ENCODE measurements around the gene ADO. TPM values are rescaled to one million over a fixed set of nuclear protein-coding genes. Genes with fewer than 3 reads are reported as not detected.

ADO gene
- total and polyA plus RNA-seq, 8 donors: 1.8 to 25.4 (median 12.7) TPM

- no peak for DNase-seq
- WGBS, 5 donors: 12 to 36% (median 20%) methylated on average over 1 of the region's 1 CpG
- intact Hi-C loops (cut with DNase I; ENCODE audit: low total_unique reads): no loop called here
- no peaks in the 10 kb centered on the region for H3K4me1 ChIP-seq
- H3K4me3 ChIP-seq: no peak overlapping the region
- no peak for TF ChIP-seq CTCF (IDR thresholded peaks at IDR 0.05)
- no peak for TF ChIP-seq POLR2A (IDR thresholded peaks at IDR 0.05)
- TF ChIP-seq POLR2AphosphoS5 (IDR thresholded peaks at IDR 0.05): no peak
- TF ChIP-seq EP300 (IDR thresholded peaks at IDR 0.05): no peak
- no peak overlapping the region for H3K27ac ChIP-seq
- no peaks in the 10 kb centered on the region for H3K27me3 ChIP-seq
- H3K36me3 ChIP-seq: no peaks in the 10 kb centered on the region
- H3K9me3 ChIP-seq: peaks cover 5 to 15% (median 14%) of the 10 kb centered on the region in 4 donors
These were observed 38.5 kb downstream of the ADO start for GRCh38 chr10:62842983-62843382.

GRCh38 chr10:62843600-62843999 is 39.1 kb downstream of the ADO start:
- Histone ChIP-seq H3K4me3 (no peak overlapping the region), H3K4me1 (no peaks in the 10 kb centered on the region), H3K9me3 (peaks cover 5 to 20% (median 17%) of the 10 kb centered on the region in 4 donors), H3K27ac (no peak overlapping the region), H3K27me3 (no peaks in the 10 kb centered on the region), H3K36me3 (no peaks in the 10 kb centered on the region)
- WGBS, 5 donors: 57 to 78% (median 68%) methylated on average over 3 of the region's 3 CpGs
- TF ChIP-seq EP300 (IDR thresholded peaks at IDR 0.05): no peak
- no peak for TF ChIP-seq POLR2AphosphoS5 (IDR thresholded peaks at IDR 0.05)
- no peak for TF ChIP-seq CTCF (IDR thresholded peaks at IDR 0.05)
- TF ChIP-seq POLR2A (IDR thresholded peaks at IDR 0.05): no peak
- DNase-seq: no peak
- intact Hi-C loops (cut with DNase I; ENCODE audit: low total_unique reads): no loop called here

- H3K27ac ChIP-seq: no peak overlapping the region
- DNase-seq: no peak
- intact Hi-C loops (cut with DNase I; ENCODE audit: low total_unique reads): no loop called here
- H3K27me3 ChIP-seq: no peaks in the 10 kb centered on the region
- H3K4me1 ChIP-seq: no peaks in the 10 kb centered on the region
- 63 to 74% (median 67%) methylated on average over 7 of the region's 7 CpGs for WGBS, 5 donors
- H3K4me3 ChIP-seq: no peak overlapping the region
- TF ChIP-seq POLR2AphosphoS5 (IDR thresholded peaks at IDR 0.05) (no peak), CTCF (IDR thresholded peaks at IDR 0.05) (no peak), POLR2A (IDR thresholded peaks at IDR 0.05) (no peak), EP300 (IDR thresholded peaks at IDR 0.05) (no peak)
- H3K36me3 ChIP-seq: no peaks in the 10 kb centered on the region
- peaks cover 5 to 20% (median 17%) of the 10 kb centered on the region in 4 donors for H3K9me3 ChIP-seq
These were observed 39.9 kb downstream of the ADO start for GRCh38 chr10:62844280-62845011.

GRCh38 chr10:62847433-62847832 is 42.9 kb downstream of the ADO start:
- Histone ChIP-seq H3K27me3 (no peaks in the 10 kb centered on the region), H3K9me3 (peaks cover 5 to 20% (median 17%) of the 10 kb centered on the region in 4 donors), H3K27ac (no peak overlapping the region), H3K4me3 (no peak overlapping the region), H3K4me1 (no peaks in the 10 kb centered on the region), H3K36me3 (no peaks in the 10 kb centered on the region)
- no peak for DNase-seq
- TF ChIP-seq CTCF (IDR thresholded peaks at IDR 0.05) (no peak), POLR2AphosphoS5 (IDR thresholded peaks at IDR 0.05) (no peak), POLR2A (IDR thresholded peaks at IDR 0.05) (no peak), EP300 (IDR thresholded peaks at IDR 0.05) (no peak)
- intact Hi-C loops (cut with DNase I; ENCODE audit: low total_unique reads): no loop called here

Data from stomach (tissue), 9 donors.